ENCODE data around the gene KLHL22. TPM values are rescaled to one million over a fixed set of nuclear protein-coding genes. Genes with fewer than 3 reads are reported as not detected.

Gene KLHL22
- total RNA-seq, 1 experiment from 2014 or later = 20.0 TPM

DNA sequence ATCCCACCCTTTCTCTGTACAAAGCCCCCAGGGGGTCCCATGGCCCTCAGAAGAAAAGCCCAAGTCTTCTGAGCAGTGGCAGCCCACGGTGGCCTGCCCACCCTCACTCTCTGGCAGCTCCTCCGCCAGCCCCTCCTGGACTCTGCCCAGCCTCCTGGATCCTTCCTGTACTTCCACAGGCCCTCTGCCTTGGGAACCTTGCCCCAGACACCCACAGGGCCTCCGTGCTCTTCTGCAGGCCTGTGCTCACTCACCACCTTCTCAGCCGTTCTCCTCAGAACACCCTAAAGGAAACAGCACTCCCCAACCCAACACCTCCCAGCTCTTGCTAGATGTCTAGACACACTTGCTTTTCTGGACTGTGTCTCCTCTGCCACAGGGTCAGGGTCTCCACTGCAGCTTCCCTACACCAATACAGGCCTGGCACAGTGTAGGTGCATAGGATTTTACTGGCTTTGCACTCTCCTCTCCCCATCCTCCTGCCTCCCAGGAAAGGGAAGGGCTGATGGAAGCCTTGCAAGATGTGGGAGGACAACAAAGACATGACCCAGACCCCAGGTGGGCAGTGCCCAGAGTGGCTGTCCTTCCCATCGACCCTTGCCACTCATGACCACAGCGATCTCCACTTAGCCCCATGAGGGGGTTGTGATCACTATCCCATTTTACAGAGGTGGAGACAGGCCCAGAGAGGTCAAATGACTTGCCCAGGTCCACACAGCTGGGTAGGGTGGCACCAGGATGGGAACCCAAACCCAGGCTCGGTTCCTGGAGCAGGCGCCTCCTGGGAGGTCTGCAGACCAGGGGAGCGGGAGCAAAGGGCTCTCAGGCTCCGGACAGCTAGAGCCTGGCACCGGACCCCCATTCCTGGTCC lies 59.9 kb downstream of the KLHL22 start:
- Histone ChIP-seq H3K79me2 (ENCODE audit: low read depth) (no peaks in the 10 kb centered on the region), H3K9me3 (ENCODE audit: insufficient read depth, low read depth) (no peaks in the 10 kb centered on the region), H3K9me2 (ENCODE audit: insufficient read depth) (no peaks in the 10 kb centered on the region), H3F3A (ENCODE audit: insufficient read depth, low read depth) (no peaks in the 10 kb centered on the region), H3K36me3 (ENCODE audit: low read depth) (no peaks in the 10 kb centered on the region), H3K27ac (no peak overlapping the region), H4K20me1 (ENCODE audit: insufficient read depth) (no peaks in the 10 kb centered on the region), H3K4me2 (no peak overlapping the region), H3K27me3 (ENCODE audit: insufficient read depth, low read depth) (no peaks in the 10 kb centered on the region; the same call in 1 of the 2 replicates), H3K4me1 (replicated peaks; ENCODE audit: insufficient read depth) (no peaks in the 10 kb centered on the region), H2AFZ (no peak overlapping the region), H3K4me3 (no peak overlapping the region)
- no peak for TF ChIP-seq CTCF (conservative IDR thresholded peaks at IDR 0.05)
- TF ChIP-seq EZH2 (IDR thresholded peaks at IDR 0.05; ENCODE audit: low read depth) = no peak
- no TSS peak for BruUV-seq (replicated peaks)
- no peak for DNase-seq
- intact Hi-C loops (cut with micrococcal nuclease; ENCODE audit: unreplicated experiment) = no loop called here
- CTCF ChIA-PET = no interaction called here
- POLR2A ChIA-PET (ENCODE audit: unreplicated experiment) = no interaction called here

GRCh38 chr22:20434773-20435172 lies 60.8 kb downstream of the KLHL22 start:
- no peaks in the 10 kb centered on the region for H3K79me2 ChIP-seq (ENCODE audit: low read depth)
- no peak overlapping the region for H3K4me2 ChIP-seq
- H3K36me3 ChIP-seq (ENCODE audit: low read depth) = no peaks in the 10 kb centered on the region
- H3K4me3 ChIP-seq = no peak overlapping the region
- H3K27ac ChIP-seq = no peak overlapping the region
- no peaks in the 10 kb centered on the region for H3F3A ChIP-seq (ENCODE audit: insufficient read depth, low read depth)
- ChIA-PET CTCF (no interaction called here), POLR2A (ENCODE audit: unreplicated experiment) (no interaction called here)
- no peaks in the 10 kb centered on the region for H3K9me2 ChIP-seq (ENCODE audit: insufficient read depth)
- intact Hi-C loops (cut with micrococcal nuclease; ENCODE audit: unreplicated experiment) = no loop called here
- H4K20me1 ChIP-seq (ENCODE audit: insufficient read depth) = no peaks in the 10 kb centered on the region
- H3K27me3 ChIP-seq (ENCODE audit: insufficient read depth, low read depth) = no peaks in the 10 kb centered on the region; the same call in 1 of the 2 replicates
- H3K4me1 ChIP-seq (replicated peaks; ENCODE audit: insufficient read depth) = 0 out of 2 replicates have a peak, but pooled peaks cover 3% of the 10 kb centered on the region
- H3K9me3 ChIP-seq (ENCODE audit: insufficient read depth, low read depth) = no peaks in the 10 kb centered on the region
- TF ChIP-seq EZH2 (IDR thresholded peaks at IDR 0.05; ENCODE audit: low read depth) (no peak), CTCF (conservative IDR thresholded peaks at IDR 0.05) (no peak)
- no peak for DNase-seq
- no peak overlapping the region for H2AFZ ChIP-seq
- BruUV-seq (replicated peaks) = no TSS peak

DNA sequence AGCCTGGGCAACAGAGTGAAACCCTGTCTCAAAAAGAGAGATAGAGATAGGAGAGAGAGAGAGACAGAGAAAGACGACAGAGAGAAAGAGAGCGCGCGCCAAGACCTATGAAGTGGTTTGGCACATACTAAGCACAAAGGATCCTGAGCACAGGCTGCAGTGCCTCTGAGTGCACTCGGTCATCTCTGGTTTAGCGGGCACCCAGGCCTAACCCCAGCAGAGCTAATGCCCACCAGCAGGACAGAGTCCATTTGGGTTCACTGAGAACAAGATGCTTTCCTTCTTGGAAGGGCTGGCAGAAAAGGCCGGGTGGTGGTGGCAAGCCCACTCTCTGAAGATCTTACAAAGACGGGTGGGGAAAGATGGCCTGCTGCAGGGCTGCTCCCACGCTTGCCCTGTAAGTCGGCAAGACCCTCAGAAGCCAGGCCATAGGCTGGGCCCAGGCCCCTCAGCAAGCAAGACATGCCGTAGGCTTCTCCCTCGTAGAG lies 61.3 kb downstream of the KLHL22 start:
- intact Hi-C loops (cut with micrococcal nuclease; ENCODE audit: unreplicated experiment) = no loop called here
- Histone ChIP-seq H3K4me2 (no peak overlapping the region), H2AFZ (no peak overlapping the region), H3K27me3 (ENCODE audit: insufficient read depth, low read depth) (no peaks in the 10 kb centered on the region; the same call in 1 of the 2 replicates), H3K79me2 (ENCODE audit: low read depth) (no peaks in the 10 kb centered on the region), H3K27ac (no peak overlapping the region), H3K4me3 (no peak overlapping the region), H3K9me2 (ENCODE audit: insufficient read depth) (no peaks in the 10 kb centered on the region), H3K9me3 (ENCODE audit: insufficient read depth, low read depth) (no peaks in the 10 kb centered on the region), H4K20me1 (ENCODE audit: insufficient read depth) (no peaks in the 10 kb centered on the region), H3F3A (ENCODE audit: insufficient read depth, low read depth) (no peaks in the 10 kb centered on the region), H3K36me3 (ENCODE audit: low read depth) (no peaks in the 10 kb centered on the region), H3K4me1 (replicated peaks; ENCODE audit: insufficient read depth) (0 out of 2 replicates have a peak, but pooled peaks cover 3% of the 10 kb centered on the region)
- CTCF ChIA-PET = no interaction called here
- TF ChIP-seq EZH2 (IDR thresholded peaks at IDR 0.05; ENCODE audit: low read depth) = no peak
- no peak for TF ChIP-seq CTCF (conservative IDR thresholded peaks at IDR 0.05)
- POLR2A ChIA-PET (ENCODE audit: unreplicated experiment) = no interaction called here
- BruUV-seq (replicated peaks) = no TSS peak
- no peak for DNase-seq

Measured in PC-9 (cell line).